Stomach (tissue), 9 donors: ENCODE data around the gene FBXO11. TPM values are rescaled to one million over a fixed set of nuclear protein-coding genes. Genes with fewer than 3 reads are reported as not detected.
"Not testable (repeated sequence)": the region's sequence is repeated elsewhere in the genome, so short reads cannot be mapped to it uniquely, and the experiment has no call there.

Experiments
- DNase-seq, 2 donors: peaks; one replicate each; pipeline versions ENCODE4 v3.0.0 to v3.0.0-alpha.2; 2013 to 2019
- H3K27ac ChIP-seq, 5 donors: fragments of 200-600 bp in 4 of 5; sonication (generic) in 4 of 5; one replicate each; pipeline ENCODE4 v1.5.1; 2013 to 2019; ENCODE audit warnings: mild to moderate bottlenecking in 1 of 5, moderate library complexity in 1 of 5
- H3K27me3 ChIP-seq, 3 donors: fragments of 200-600 bp; sonication (generic); one replicate each; pipeline ENCODE4 v1.5.1; 2017 to 2019; ENCODE audit warnings: mixed run types in 1 of 3
- H3K36me3 ChIP-seq, 4 donors: fragments of 200-600 bp; sonication (generic); 1 replicate in 3 of 4; 2 replicates in 1 of 4; pipeline ENCODE4 v1.5.1; 2016 to 2019
- H3K4me1 ChIP-seq, 4 donors: fragments of 200-600 bp; sonication (generic); one replicate each; pipeline ENCODE4 v1.5.1; 2016 to 2019
- H3K4me3 ChIP-seq, 4 donors: fragments of 200-600 bp; sonication (generic) in 3 of 4; one replicate each; pipeline ENCODE4 v1.5.1; 2016 to 2019; ENCODE audit warnings: mild to moderate bottlenecking in 1 of 4
- H3K9me3 ChIP-seq, 4 donors: fragments of 200-600 bp; sonication (generic); one replicate each; pipeline ENCODE4 v1.5.1; 2016 to 2019
- CTCF ChIP-seq, 7 experiments: fragments of 450-650 bp in 4 of 7; fragments of 200-600 bp in 3 of 7; sonication (generic) in 3 of 7; IDR thresholded peaks; one replicate each; pipeline ENCODE4 v1.5.1; 2016 to 2019; ENCODE audit warnings: antibody characterized with exemption in 7 of 7, control low read depth in 2 of 7, mild to moderate bottlenecking in 1 of 7
- EP300 ChIP-seq: sonication (generic); formaldehyde crosslinking; IDR thresholded peaks from one replicate; pipeline ENCODE4 v1.6.1; 2017; ENCODE audit warnings: antibody characterized with exemption
- POLR2A ChIP-seq, 4 donors: fragments of 450-650 bp; IDR thresholded peaks; one replicate each; pipeline ENCODE4 v1.6.1; 2016; ENCODE audit warnings: antibody characterized with exemption in 4 of 4, control low read depth in 2 of 4, mild to moderate bottlenecking in 1 of 4, moderate library complexity in 1 of 4
- POLR2AphosphoS5 ChIP-seq, 3 donors: sonication (generic); formaldehyde crosslinking; IDR thresholded peaks; one replicate each; pipeline ENCODE4 v1.6.1; 2016; ENCODE audit warnings: antibody characterized with exemption in 3 of 3
- WGBS, 5 donors: extraction: QIAGEN DNeasy Blood & Tissue Kit in 3 of 5; methylation state at CpG; one replicate each; pipeline versions ENCODE4 v1.1.5 to v1.1.7; 2013 to 2018; 5-methylcytosine and 5-hydroxymethylcytosine counted together
- intact Hi-C: fragments of 100-400 bp; cut with DNase I; formaldehyde crosslinking; loops from one replicate; pipeline ENCODE4 v1.15.1; 2023; ENCODE audit warnings: low total_unique reads
- polyA plus RNA-seq, 3 donors: library from polyadenylated mRNA; stranded (reverse); fragments of 200-250 nt; gene quantifications; one replicate each; pipeline ENCODE4 v1.2.3, GENCODE V29; 2013
- total RNA-seq, 5 donors: library from RNA; depleted of rRNA; stranded (reverse); fragments of >200 nt; gene quantifications; one replicate each; pipeline versions ENCODE4 v1.1.0 to v1.2.3, GENCODE V29; 2014 to 2016
- donor health status: healthy with polysubstance abuse.
- donor health status: Bipolar disorder and iron deficiency.
- donor health status: healthy.

FBXO11 gene
- total and polyA plus RNA-seq, 8 donors = 7.6 to 120 (median 30.8) TPM

- no peak for TF ChIP-seq EP300
- no peak for TF ChIP-seq POLR2AphosphoS5 (IDR thresholded peaks at IDR 0.05)
- TF ChIP-seq CTCF (IDR thresholded peaks at IDR 0.05) = no peak
- no peak for TF ChIP-seq POLR2A (IDR thresholded peaks at IDR 0.05)
Observed at GRCh38 chr2:47862949-47863348, 43.3 kb downstream of the FBXO11 start.

GRCh38 chr2:47853067-47853777 is 53.1 kb downstream of the FBXO11 start:
- intact Hi-C loops = loop anchor here (10.0 kb wide), 1 partner anchor 572 kb away; no protein-coding TSS in a partner anchor
- H3K36me3 ChIP-seq, H3K9me3 ChIP-seq, DNase-seq, H3K27ac ChIP-seq, H3K4me3 ChIP-seq, H3K27me3 ChIP-seq: not testable (repeated sequence)
- WGBS, 5 donors = 86 to 90% (median 89%) methylated on average over 8 of the region's 8 CpGs
- H3K4me1 ChIP-seq = peaks cover 4 to 69% (median 29%) of the 10 kb centered on the region in 4 donors

More at GRCh38 chr2:47862949-47863348, 43.3 kb downstream of the FBXO11 start:
- H3K9me3 ChIP-seq = no peaks in the 10 kb centered on the region
- no peak overlapping the region for H3K27ac ChIP-seq
- no peaks in the 10 kb centered on the region for H3K36me3 ChIP-seq
- H3K4me1 ChIP-seq = peaks cover 11 to 60% (median 37%) of the 10 kb centered on the region in 4 donors
- H3K4me3 ChIP-seq = no peak overlapping the region
- no peaks in the 10 kb centered on the region for H3K27me3 ChIP-seq
- intact Hi-C loops = loop anchor here (10.0 kb wide), 1 partner anchor 242 kb away; no protein-coding TSS in a partner anchor
- WGBS, 5 donors = 93 to 99% (median 95%) methylated on average over 6 of the region's 6 CpGs
- no peak for DNase-seq

- intact Hi-C loops = loop anchor here (10.0 kb wide), 1 partner anchor 575 kb away; no protein-coding TSS in a partner anchor
- DNase-seq = no peak
- Histone ChIP-seq H3K27me3 (no peaks in the 10 kb centered on the region), H3K9me3 (no peaks in the 10 kb centered on the region), H3K36me3 (no peaks in the 10 kb centered on the region), H3K4me1 (peaks cover 0 to 52% (median 17%) of the 10 kb centered on the region in 4 donors), H3K4me3 (no peak overlapping the region), H3K27ac (no peak overlapping the region)
- TF ChIP-seq POLR2A (IDR thresholded peaks at IDR 0.05) (no peak), EP300 (no peak), POLR2AphosphoS5 (IDR thresholded peaks at IDR 0.05) (no peak), CTCF (IDR thresholded peaks at IDR 0.05) (no peak)
- WGBS, 5 donors = 67 to 82% (median 74%) methylated on average over 1 of the region's 1 CpG
Observed at GRCh38 chr2:47850198-47850597, 56.1 kb downstream of the FBXO11 start.

GRCh38 chr2:47849368-47849767 is 56.9 kb downstream of the FBXO11 start:
- Histone ChIP-seq H3K9me3 (no peaks in the 10 kb centered on the region), H3K36me3 (no peaks in the 10 kb centered on the region), H3K27ac (no peak overlapping the region), H3K4me1 (peaks cover 4 to 56% (median 18%) of the 10 kb centered on the region in 4 donors), H3K27me3 (no peaks in the 10 kb centered on the region), H3K4me3 (no peak overlapping the region)
- TF ChIP-seq EP300 (no peak), POLR2A (IDR thresholded peaks at IDR 0.05) (no peak), POLR2AphosphoS5 (IDR thresholded peaks at IDR 0.05) (no peak), CTCF (IDR thresholded peaks at IDR 0.05) (no peak)
- 65 to 84% (median 78%) methylated on average over 2 of the region's 2 CpGs for WGBS, 5 donors
- intact Hi-C loops = no loop called here
- no peak for DNase-seq

- intact Hi-C loops = no loop called here
- no peak overlapping the region for H3K4me3 ChIP-seq
Observed at GRCh38 chr2:47844162-47844561, 62.1 kb downstream of the FBXO11 start.

More at GRCh38 chr2:47844162-47844561, 62.1 kb downstream of the FBXO11 start:
- no peaks in the 10 kb centered on the region for H3K9me3 ChIP-seq
- peaks cover 5 to 42% (median 14%) of the 10 kb centered on the region in 4 donors for H3K4me1 ChIP-seq
- H3K36me3 ChIP-seq = peaks cover 0 to 5% (median 4%) of the 10 kb centered on the region in 4 donors
- DNase-seq = no peak
- WGBS, 5 donors = 86 to 88% (median 87%) methylated on average over 2 of the region's 2 CpGs
- no peak for TF ChIP-seq POLR2AphosphoS5 (IDR thresholded peaks at IDR 0.05)
- no peak for TF ChIP-seq CTCF (IDR thresholded peaks at IDR 0.05)
- TF ChIP-seq EP300 = no peak
- no peak for TF ChIP-seq POLR2A (IDR thresholded peaks at IDR 0.05)
- no peak overlapping the region for H3K27ac ChIP-seq
- no peaks in the 10 kb centered on the region for H3K27me3 ChIP-seq
